CD4-positive, alpha-beta T cell treated with Interleukin-12 subunit alpha and Interleukin-12 subunit beta, for 1 hour (primary cell): Measurements from ENCODE around the gene NDUFAB1.
"Not testable (repeated sequence)": the region's sequence is repeated elsewhere in the genome, so short reads cannot be mapped to it uniquely, and the experiment has no call there.

Experiments
- DNase-seq: peaks from one replicate; pipeline ENCODE4 v3.0.0-alpha.2; 2020

The NDUFAB1 gene

DNA sequence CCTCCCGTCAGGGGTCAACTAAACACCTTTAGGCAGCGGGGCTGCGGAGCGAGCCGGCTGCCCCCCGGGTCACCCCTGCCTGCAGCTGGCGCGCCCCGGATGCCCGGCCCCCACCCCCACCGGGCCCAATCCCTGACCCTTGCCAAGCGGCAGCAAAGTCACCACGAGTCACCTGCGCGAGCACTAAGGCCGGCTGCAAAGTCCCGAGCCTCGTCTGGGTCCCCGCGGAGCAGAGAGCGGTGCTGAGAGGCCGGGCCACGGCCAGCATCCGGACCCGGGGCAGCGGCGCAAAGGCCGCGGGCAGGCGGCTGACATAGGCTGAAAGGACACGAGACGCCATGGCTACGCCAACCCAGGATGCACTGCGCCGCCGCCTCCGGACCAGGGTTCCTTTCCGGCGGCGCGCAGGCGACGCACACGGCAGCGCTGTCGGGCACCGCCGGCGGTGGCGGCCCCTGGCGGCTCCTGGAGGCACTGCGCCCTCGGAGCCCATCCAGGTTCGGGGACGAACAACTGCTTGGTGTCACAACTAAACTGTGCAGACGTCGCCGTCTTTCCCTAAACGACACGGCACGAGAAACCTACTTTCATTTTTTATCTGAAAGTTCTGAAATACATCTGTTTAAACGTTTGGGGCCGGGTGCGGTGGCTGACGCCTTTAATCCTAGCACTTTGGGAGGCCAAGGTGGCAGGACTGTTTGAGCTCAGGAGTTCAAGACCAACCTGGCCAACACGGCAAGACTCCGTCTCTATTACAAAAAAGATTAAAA, at the start of gene NDUFAB1:
Gene NDUFAB1 (minus strand): TSS at position 366 of the 770 bp plus-strand sequence. CDS start 26 bp downstream, at position 340.
- peak; percentile 92 for DNase-seq

DNA sequence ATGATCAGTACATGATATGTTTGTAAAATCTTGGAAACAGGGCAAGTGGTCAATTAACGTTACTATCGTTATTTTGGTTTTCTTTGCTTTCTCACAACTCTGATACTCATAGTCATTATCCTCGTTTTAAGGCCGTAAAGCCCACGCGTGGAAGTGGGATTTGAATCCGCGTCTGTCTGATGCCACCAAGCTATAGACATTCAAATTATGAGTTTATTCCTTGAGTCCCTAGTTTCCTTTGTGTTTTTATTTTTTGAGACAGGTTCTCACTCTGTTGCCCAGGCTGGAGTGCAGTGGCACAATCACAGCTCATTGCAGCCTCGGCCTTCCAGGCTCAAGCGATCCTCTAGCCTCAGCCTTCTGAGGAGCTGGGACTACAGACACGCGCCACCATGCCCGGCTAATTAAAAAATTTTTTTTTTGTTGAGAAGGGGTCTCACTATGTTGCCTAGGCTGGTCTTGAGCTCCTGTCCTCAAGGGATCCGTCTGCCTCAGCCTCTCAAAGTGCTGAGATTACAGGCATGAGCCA, 46.2 kb upstream of the NDUFAB1 start:
- DNase-seq, result no peak

DNA sequence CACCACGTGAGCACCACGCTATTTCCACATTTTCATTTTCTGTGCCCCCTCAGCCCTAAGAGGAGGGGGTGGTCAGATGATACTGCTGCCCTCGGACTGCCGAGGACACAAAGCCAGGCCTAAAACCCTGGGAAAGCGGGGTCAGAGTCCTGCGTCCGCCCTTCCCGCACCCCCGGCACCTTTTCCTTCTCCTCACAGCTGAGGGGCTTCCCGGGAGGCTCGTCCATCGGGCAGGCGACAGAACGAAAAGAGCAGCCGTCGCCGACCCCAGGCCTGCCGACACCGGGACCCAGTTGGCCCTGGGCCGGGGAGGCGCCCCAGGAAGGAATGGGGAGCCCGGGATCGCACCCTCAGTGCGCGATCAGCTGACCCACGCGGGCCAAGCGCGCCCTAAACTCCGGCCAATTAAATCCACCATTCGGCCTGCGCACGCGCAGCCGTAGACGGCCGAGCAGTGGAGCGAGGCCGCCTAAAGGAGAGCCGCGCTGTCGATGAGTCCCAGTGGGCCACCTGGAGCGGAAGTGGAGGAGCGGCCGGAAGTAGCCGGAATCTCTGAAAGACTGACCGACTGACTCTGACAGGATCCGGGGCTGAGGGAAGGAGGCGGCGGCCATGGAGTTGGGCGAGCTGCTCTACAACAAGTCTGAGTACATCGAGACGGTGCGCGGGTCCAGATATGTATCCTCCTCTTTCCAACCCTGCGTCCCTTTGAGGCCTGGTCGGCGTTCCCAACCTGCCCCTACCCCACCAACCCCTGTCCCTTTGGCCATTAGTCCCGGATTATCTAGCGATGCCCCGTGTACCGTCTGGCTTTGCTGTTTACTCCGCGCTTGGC, 45.0 kb upstream of the NDUFAB1 start, which contains the start of the genes DCTN5 and PALB2:
Gene DCTN5 (plus strand): TSS at position 536 of the 835 bp plus-strand sequence. CDS start 77 bp downstream, at position 613.
Gene PALB2 (minus strand): TSS at position 380 of the 835 bp plus-strand sequence. CDS start 153 bp downstream, at position 227.
- peak; percentile 88 for DNase-seq

DNA sequence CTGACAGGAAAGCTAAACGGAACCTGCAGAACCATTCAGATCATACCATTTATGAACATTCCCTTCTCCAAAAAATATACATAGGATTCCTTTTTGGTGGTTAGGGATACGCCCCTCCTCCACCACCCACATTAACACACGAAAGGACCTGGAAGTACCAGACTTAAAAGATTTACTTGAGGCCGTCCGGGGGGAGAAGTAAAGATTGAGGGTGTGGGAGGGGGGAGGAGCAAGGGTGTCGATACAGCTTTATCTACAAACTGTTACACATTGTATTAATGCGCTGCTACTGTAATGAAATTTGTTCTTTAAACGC, 44.5 kb upstream of the NDUFAB1 start:
- peak; percentile 7 for DNase-seq

DNA sequence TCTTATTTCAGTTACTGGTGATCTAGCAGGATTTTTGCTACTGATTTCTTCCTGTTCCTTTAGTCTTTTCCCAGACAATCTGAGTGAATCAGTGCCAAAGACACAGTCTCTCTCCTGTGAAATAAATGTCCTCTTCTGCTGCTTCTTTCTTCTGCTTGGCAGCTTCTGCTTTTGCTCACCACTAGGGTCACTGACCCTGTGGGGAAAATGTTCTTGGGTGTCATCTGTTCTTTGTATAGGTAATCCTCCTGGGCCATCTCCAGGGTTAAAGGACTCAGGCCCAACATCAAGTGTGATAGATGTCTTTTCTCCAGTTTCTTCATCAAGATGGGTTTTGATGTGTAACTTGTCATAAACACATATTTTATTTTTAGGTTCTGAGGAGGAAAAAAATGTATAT, 39.8 kb upstream of the NDUFAB1 start:
- no peak for DNase-seq

DNA sequence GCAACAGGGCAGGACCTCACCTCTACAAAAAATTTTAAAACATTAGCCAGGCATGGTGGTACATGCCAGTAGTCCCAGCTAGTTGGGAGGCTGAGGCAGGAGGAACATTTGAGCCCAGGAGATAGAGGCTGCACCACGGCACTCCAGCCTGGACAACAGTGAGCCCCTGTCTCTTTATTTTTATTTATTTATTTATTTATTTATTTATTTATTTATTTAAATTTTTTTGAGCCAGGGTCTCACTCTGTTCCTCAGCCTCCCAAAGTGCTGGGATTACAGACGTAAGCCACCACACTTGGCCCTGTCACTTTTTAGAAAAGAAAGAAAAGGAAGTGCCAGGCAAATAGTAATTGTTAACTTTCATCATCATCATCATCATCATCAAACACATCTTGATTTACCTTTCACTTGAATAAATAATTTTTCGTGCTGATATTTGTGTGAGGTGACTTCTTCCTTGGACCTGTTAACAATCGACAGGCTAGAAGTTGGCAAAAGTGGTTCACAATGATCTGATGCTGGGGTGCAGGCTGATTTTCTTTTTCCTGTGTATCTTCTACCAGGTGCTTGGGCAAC, 38.4 kb upstream of the NDUFAB1 start:
- DNase-seq, result no peak

DNA sequence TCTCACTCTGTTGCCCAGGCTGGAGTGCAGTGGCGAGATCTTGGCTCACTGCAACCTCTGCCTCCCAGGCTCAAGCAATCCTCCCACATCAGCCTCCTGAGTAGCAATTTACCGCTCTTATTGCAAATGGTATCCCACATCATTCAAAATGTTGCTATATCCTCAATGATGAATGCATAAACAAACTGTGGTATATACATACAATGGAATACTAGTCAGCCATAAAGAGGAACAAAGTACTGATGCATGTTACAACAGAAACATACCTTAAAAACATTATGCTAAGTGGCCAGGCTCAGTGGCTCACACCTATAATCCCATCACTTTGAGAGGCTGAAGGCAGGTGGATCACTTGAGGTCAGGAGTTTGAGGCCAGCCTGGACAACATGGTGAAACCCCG, 35.8 kb upstream of the NDUFAB1 start:
- not testable (repeated sequence) for DNase-seq

DNA sequence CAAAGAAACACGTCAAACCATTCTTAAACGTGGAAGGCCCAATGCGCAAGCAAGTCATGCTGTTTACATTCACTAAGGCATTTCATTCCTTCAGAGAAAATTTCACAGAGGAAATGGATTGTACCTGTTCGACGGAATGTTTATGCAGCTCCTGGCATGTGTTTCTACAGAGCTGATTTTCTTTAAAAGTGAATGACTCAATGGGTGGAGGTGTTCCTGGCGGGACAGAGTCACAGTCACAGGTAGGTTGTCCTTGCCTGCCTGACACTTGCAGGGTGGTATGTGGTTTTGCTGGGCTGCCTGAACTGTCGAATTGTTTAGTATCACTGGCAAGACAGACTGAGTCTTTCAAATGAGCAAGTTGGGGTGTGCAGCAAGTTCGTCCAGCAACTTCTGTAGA, 33.4 kb upstream of the NDUFAB1 start:
- no peak for DNase-seq

DNA sequence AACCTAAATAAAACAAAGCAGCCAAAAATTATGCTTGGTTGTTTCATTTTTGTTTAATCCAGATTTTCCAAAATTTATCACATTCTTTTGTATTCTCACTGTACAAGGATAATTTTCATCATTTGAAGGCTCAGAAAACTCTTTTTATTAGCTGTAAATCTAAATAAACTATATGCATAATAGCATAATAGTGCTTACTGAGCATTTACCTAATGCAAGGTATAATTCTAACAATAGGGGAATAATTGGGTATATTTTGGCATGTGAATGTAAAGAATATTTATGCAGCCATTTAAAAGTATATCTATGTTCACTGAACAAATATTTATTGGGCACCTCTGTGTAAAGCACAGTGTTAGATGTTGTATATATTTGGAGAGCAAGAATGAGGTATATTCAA, 28.0 kb upstream of the NDUFAB1 start:
- no peak for DNase-seq

DNA sequence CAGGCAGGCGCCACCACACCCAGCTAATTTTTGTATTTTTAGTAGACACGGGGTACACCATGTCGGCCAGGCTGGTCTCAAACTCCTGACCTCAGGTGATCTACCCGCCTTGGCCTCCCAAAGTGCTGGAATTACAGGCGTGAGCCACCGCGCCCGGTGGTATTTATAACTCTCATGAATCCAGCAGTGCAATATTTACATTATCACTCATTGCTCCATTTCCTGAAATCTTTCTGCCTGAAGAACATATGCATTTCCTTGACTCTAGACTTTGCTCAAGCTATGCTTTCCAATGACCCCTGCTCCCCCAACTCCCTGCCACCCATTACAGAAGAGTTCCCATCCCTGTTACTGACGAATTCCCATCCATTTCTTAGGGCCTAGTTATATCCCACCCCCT, 19.7 kb upstream of the NDUFAB1 start:
- no peak for DNase-seq

DNA sequence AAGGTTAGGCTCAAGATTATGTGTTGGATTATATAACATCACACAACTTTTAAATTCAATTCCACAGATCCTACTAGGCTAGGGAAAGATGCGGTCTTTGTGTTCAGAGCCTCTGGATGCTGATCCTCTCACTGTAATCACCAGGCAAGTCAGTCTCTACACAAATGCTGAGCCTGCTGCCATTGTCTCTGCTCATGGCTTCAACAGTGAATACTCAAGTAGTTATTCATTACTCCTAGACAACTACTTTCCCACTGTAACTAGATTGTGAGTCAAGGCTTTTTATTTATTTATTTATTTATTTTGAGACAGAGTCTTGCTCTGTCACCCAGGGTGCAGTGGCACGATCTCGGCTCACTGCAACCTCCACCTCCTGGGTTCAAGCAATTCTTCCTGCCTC, 15.8 kb upstream of the NDUFAB1 start:
- no peak for DNase-seq

DNA sequence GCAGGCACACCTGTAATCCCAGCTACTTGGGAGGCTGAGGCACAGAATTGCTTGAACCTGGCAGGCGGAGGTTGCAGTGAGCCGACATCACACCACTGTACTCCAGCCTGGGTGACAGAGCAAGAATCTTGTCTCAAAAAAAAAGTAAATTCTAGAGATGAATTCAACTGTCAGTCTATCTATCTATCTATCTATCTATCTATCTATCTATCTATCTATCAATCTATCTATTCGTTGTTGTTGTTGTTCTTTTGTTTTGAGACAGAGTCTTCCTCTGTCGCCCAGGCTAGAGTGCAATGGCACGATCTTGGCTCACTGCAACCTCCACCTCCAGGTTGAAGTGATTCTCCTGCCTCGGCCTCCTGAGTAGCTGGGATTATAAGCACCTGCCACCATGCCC, 14.8 kb upstream of the NDUFAB1 start:
- DNase-seq, result not testable (repeated sequence)

DNA sequence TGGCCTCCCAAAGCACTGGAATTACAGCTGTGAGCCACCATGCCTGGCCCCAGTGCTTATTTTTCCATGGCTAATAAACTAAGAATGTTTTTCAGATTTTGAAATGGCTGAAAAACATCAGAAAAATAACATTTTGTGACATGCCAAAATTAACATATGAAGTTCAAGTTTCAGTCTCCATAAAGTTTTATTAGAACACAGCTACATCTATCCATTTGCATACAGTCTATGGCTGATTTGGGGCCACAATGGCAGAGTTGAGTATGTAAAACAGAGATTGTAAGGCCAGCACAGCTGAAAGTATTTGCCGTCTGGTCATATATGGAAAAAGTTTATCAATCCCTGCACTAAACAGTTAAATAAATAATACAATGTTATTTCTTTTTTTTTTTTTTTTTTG, 13.8 kb upstream of the NDUFAB1 start:
- DNase-seq, result no peak

DNA sequence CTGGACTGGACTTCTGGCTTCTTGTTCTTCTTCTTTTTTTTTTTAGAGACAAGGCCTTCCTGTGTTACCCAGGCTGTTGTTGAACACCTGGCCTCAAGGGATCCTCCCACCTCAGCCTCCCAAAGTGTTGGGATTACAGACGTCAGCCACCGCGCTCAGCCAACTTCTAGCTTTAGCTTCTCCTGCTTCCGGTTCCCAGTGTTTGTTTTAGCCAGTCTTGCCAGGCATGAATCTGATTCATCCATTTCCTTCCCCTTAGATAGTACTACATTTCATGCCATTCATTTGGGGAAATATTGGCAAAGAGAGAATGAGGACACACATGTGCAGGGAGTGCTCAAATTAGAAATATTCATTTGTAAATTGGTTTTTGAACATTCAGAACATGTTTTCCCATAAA, 12.1 kb upstream of the NDUFAB1 start:
- no peak for DNase-seq

DNA sequence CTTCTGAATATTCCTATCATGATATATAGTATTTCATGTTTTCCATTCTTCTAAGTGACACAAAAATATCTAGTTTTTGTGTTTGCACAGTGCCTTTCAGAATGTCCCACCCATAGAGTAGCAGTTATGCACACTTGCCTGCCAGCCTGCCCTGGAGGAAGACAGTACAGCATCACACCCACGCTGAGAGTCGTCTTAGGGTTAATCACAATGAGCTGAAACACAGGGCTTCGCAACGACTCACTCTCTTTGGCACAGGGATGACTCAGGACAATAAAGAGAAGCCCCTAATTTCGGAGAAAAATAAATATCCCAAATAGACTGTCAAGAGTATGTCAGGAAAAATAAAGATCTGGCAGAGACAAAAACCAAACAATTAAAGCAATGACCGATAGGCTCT, 11.6 kb upstream of the NDUFAB1 start:
- DNase-seq, result no peak

DNA sequence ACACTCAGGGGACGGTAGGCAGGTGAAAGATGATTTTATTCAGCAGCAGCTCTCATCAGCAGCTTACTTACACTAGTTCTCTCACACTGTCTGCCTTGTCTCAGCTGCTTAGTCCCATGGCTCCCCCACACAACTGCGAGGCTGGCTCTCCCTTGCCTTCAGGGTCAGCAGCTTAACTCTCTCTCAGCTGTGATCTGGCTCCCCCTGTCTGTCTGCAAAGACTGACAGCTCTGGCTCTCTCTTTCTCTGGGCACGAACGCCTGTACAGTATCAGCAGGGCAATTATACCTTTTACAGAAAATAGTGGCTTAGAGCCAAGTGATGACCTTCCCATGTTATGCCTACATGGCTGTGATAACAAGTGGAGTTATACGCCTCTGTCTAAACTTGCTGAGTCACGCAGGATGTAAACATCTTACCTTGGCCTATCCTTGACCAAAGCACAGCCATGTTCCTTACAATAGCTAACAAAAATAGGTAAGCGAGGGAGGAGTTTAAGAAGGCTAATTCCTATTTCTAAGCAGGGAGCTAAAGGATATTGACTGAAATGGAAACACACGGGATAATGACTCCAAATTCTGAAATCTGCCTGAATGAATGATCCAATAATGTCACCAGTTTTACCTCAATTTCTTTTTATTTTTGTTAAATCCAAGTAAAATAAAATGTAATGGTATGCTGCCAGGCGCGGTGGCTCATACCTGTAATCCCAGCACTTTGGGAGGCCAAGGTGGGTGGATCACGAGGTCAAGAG, 1.1 kb upstream of the NDUFAB1 start:
- peak; percentile 33 for DNase-seq

DNA sequence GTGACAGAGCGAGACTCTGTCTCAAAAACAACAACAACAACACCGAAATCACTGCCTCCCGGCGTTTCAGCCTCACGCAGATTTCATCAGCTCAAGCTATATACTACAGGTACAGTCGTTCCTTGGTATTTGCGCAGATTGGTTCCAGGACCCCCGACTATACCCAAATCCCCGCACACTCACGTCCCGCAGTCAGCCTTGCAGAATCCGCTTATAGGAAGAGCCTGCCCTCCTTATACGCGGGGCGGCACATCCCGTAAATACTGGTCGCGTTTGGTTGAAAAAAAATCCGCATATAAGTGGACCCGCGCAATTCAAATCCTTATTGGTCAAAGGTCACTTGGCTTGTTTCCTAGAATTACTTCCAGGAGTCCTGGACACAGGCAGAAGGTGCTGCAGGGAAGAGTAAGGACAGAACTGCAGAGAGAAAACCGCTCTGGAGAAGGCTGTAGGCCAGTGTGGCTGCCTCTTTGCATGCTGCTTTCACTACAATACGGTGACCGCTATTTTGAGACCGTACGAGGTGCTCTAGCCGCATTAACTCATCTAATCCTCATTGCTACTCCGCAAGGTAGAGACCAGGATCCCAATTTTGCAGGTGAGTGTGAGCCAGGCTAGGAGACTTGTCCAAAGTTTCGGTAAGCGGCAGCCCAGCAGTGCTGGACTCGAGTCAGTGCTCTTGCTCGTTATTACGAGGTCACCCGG, 718 bp downstream of the NDUFAB1 start:
- DNase-seq, result no peak

DNA sequence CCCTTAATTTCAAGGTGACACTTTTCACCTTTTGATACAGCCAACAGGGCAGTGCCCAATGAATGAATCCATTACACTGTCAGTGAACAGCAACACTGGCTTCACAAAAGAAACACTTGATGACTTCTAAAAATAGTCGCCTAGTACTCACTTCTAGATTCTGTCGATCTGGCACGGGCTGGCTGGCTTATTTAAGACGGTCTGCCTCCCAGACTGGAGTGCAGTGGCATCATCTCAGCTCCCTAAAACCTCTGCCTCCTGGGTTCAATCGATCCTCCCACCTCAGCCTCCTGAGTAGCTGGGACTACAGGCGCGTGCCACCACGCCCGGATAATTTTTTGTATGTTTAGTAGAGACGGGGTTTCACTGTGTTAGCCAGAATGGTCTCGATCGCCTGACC, 1.9 kb downstream of the NDUFAB1 start:
- no peak for DNase-seq

DNA sequence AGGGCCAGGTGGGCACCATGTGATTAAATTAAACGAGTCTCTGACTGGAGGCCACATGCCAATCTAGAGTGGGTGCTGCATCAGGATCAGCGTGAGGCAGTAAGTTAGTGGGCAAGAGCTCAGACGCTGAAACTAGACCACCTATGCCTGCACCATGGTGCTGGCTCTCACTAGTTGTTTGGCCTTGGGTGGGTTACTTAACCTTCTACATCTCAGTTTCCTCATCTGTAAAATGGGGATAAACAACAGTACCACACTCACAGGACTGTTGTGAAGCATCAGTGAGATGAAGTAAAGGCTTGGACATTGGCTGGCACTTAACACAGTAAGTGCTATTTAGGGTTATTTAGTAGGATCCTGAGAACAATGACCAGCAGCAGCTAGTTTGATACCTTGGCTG, 5.9 kb downstream of the NDUFAB1 start:
- DNase-seq, result no peak

DNA sequence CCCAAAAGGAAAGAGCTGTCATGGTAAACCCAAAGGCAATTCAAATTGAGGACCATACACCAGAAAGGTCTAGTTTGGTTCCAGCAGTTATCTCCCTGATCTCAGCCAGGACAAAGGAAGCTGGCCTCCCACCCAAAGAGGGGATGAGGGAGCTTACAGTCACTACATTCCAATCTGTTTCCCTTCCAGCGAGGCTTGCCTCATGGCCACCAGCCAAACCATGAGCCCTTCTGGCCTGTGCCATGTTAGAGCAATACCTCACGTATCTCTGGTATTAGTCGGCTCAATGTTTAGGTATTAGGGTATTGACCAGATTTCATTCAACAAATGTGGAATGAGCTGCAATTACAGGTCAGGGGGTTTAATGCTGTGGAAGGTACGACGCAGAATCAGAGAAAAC, 8.4 kb downstream of the NDUFAB1 start:
- DNase-seq, result no peak

DNA sequence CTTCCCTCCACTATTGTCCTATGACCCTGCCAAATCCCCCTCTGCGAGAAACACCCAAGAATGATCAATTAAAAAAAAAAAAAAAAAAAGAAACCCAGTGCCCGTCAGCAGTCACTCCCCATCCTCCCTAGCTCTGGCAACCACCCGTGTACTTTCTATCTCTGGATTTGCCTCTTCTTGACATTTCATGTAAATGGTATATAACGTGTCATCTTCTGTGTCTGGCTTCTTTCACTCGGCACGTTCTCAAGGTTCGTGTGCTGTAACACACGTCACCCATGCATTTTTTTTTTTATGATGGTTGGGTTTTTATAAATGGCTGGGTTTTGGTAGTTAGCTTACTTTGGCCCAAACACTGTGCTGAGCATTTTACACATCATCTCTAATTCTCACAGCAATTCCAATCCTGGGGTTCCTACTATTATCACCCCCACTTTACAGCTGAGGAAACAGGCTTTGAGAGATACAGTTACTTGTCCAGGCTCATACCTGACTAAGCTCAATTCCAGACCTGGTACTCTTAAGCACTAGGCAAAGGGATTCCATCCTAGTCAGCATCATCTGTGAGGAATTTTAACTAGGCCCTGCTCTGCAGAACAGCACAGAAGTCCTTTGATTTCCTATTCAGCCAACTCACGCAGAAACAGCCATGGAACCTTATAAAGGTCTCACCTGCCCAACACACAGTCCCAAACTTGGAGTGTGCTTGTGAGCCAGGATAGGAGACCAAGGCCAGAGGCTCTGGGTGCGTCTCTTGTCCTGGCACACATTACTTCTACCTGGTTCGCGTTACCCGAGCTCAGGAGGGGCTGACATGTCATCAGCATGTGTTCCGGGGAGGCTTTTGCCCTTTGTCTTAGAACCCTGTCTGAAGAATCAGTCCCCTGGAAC, 11.7 kb downstream of the NDUFAB1 start:
- no peak for DNase-seq
